Mammary epithelial cell (primary cell): Measurements from ENCODE around the gene MED19.
"Not testable (repeated sequence)": the region's sequence is repeated elsewhere in the genome, so short reads cannot be mapped to it uniquely, and the experiment has no call there.

ENCODE experiments used
- CTCF ChIP-seq, 2 donors: IDR thresholded peaks in 1 of 2; conservative IDR thresholded peaks in 1 of 2; 2 replicates each; pipeline ENCODE4 v1.5.1; 2011 to 2012; ENCODE audit warnings: inconsistent platforms in 2 of 2, low read length in 2 of 2, mild to moderate bottlenecking in 2 of 2, control low read depth in 1 of 2, low read depth in 1 of 2; ENCODE audit not compliant: insufficient read depth in 1 of 2; ENCODE audit errors: extremely low read depth in 1 of 2
- EZH2 ChIP-seq: IDR thresholded peaks from 2 replicates; pipeline ENCODE4 v1.6.1; 2012; ENCODE audit warnings: low read length, inconsistent platforms, borderline replicate concordance

- not testable (repeated sequence) for TF ChIP-seq EZH2; CTCF (conservative IDR thresholded peaks at IDR 0.05 in 1 of 2, IDR thresholded peaks at IDR 0.05 in 1 of 2; ENCODE audit: extremely low read depth in 1 of 2, insufficient read depth in 1 of 2, low read depth in 1 of 2, low read length in 2 of 2)
Observed at GRCh38 chr11:57716726-57717125, 4.7 kb upstream of the MED19 start.
